Fibroblast of gingiva (primary cell): ENCODE measurements around the gene CD244.
"Not testable (repeated sequence)": the region's sequence is repeated elsewhere in the genome, so short reads cannot be mapped to it uniquely, and the experiment has no call there.

Experiments
- DNase-seq: peaks from one replicate; pipeline ENCODE4 v3.0.0-alpha.2; 2011; ENCODE audit warnings: low read depth

CD244 gene

DNA sequence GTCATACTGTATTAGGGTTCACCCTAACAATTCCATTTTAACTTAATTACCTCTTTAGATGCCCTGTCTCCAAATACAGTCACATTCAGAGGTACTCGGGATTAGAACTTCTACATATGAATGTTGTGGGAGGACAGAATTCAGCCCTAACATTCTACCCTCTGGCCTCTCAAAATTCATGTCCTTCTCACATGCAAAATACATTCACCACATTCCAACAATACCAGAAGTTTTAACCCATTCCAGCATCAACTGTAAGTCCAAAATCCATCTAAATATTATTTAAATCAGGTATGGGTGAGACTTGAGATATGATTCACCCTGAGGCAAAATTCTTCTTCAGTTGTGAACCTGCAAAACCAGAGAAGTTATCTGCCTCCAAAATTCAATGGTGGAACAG lies 52.2 kb downstream of the CD244 start:
- no peak for DNase-seq

DNA sequence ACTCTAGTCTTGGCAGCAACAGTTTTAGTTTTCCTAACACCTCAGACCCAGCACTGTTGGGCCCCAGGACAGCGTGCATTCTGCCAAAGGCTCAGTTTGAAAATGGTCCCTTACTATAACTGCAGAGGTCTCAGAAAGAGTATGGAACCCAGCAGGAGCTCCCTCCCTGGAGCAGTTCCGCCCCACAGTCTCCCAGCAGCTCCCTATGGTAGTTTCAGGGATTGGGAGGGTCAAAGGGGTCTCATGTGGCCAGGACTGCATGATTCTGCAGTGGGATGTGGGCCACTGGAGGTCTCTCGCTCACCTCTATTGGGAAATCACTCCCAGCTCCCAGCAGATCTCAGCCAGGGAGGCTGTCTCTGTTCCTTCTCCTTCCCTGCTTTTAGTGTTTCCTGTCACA lies 54.4 kb downstream of the CD244 start:
- DNase-seq = no peak

DNA sequence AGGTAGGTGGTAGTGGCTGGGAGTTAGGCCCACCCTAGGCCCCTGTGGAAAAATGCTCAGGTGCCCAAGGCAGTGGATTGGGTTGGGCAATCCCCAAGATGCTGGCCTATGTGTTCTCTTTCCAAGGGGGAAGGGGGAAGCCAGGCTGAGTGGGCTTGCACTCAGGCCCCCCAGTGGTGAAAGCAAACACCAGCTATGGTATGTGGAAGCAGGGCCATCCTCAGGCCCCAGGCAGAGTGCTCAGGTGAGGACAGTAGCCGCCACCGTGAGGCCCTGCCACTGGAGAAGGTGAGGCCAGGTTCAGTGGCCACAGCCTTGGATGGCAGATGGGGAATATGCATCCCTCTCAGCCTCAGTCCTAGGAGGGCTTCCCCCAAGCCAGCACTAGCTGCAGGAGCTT lies 54.9 kb downstream of the CD244 start:
- no peak for DNase-seq

DNA sequence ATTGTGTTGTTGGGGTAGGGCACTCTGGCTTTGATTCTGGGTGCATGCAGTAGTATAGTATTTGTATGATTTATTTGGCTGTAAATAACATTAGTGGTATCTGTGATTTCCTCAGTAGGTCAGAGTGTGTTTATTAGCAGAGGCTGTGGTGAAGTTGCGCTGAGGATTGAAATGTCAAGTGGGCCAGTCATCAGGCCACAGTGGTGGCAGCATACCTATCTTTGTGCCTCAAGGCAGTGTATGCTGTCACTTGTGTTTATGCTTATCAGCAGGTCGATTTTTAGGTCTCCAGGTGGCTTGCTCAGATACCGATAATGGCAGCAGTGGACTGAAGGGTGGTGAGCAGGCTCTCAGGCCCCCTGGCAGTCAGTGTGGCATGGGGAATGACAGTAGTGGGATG lies 55.4 kb downstream of the CD244 start:
- no peak for DNase-seq

DNA sequence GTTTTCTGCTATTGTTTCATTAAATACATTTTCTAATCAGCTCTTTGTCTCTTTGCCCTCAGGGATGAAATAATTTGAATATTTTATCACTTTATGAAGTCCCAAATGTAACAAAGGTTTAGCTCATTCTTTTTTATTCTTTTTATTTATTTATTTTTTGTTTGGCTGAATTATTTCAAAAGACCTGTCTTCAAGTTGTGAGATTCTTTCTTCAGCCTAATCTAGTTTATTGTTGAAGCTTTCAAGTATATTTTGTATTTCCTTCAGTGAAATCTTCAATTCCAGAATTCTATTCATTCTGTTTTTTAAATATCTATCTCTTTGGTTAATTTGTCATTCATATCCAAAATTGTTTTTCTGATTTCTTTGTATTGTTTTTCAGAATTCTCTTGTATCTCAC lies 55.9 kb downstream of the CD244 start:
- DNase-seq = no peak

DNA sequence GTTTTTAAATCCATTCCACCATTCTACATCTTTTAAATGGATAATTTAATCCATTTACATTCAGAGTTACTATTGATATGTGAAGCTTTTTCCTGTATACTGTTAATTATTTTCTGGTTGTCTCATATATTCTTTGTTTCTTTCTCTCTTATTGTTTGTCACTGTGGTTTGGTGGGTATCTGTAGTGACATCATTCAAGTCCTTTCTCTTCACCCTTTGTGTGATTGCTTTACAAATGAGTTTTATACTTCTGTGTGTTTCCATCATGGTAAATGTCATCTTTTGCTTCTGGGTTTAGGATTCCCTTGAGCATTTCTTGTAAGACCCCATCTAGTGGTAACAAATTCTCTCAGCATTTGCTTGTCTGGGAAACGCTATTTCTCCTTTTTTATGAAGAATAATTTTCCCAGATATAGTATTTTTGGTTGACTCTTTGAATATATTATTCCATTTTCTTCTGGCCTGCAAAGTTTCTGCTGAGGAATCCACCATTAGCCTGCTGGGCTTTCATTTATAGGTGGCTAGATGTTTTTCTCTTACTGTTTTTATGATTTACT lies 56.5 kb downstream of the CD244 start:
- no peak for DNase-seq

DNA sequence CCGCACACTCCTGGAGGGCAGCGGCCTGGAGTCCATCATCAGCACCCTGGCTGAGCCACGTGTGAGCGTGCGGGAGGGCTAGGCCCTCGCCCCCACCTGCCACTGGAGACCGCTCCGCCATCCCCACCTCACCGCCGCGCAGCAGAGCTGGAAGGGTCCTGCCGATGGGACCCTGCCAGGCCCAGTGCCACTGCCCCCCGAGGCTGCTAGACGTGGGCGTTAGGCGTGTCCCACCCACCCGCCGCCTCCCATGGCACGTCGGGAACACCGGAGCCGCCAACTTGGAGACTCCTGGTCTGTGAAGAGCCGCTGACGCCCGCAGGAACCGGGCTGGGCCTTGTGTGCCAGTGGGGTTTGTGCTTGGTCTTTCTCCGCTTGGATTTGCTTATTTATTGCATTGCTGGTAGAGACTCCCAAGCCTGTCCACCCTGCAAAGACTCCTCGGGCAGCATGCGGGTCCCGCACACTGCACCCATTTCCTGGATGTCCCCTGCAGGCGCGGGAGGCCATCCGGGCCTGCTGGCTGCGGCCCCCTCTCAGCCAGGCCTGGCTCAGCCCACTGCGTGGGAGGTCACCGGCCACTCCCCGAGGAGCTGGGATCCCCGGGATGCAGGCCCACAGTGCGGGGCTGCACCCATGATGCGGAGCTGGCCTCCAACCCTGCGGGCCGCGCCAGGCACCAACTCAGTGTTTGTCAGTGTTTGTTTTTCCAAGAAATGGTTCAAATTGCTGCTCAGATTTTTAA lies 60.7 kb downstream of the CD244 start:
- no peak for DNase-seq

DNA sequence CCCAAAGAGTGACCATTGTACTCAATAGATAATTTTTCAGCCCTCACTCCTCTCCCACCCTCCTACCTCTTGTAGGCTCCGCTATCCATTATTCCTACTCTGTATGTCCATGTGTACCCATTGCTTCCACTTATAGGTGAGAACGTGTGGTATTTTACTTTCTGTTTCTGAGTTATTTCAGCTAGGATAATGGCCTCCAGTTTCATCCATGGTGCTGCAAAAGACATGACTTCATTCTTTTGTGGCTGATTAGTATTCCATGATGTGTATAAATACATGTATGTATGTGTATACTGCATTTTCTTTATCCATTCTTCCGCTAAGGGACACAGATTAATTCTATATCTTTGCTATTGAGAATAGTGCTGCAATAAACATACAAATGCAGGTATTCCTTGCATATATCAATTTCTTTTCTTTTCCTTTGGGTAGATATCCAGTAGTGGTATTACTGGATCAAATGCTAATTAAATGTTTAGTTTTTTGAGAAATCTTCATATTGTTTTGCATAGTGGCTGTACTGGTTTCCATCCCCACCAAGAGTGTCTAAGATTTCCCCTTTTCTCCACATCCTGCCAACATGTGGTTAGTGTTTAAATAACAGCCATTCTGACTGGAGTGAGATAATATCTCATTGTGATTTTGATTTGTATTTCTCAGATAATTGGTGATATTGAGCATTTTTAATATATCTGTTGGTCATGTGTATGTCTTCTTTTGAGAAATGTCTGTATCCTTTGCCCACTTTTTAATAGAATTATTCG lies 61.9 kb downstream of the CD244 start:
- DNase-seq = no peak

DNA sequence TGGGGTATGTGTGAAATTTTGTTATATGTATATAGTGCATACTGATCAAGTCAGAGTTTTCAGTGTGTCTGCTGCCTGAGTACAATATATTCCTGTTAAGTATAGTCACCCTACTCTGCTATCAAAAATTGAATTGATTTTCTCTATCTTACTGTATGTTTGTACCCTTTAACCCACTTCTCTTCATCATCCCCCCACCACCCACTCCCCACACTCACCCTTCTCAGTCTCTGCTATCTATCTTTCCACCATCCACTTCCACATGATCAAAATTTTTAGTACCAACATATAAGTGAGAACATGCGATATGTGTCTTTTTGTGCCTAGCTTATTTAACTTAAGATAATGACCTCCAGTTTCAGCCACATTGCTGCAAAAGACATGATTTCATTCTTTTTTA lies 62.5 kb downstream of the CD244 start:
- DNase-seq = no peak

DNA sequence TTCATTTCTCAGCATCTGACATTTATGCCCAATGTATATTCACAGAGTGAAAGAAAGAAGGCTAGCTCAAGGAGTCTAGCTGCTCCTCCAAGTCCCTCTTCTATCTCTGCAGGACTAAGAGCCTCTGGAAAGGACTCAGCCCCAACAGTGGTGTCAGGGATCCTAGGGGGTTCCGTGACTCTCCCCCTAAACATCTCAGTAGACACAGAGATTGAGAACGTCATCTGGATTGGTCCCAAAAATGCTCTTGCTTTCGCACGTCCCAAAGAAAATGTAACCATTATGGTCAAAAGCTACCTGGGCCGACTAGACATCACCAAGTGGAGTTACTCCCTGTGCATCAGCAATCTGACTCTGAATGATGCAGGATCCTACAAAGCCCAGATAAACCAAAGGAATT lies 63.0 kb downstream of the CD244 start:
- no peak for DNase-seq

DNA sequence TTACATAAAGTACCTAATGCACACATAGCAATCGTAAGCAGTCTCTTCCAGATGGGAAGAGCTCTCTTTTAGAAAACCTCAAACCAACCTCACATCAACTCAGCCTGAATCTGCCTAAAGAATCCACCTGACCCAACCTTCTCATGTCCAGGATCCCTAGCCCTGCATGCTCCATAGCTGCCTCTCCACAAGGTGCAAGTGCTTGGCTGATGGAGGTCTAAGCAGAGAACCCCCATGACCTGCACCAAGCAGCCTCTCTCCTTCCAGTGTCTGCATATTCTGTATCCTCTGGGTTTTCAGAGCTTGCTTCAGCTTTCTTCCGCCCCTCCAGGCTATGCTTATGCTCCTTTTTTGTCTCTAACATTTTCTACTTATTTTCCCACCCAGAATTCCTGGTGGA lies 64.2 kb downstream of the CD244 start:
- DNase-seq = no peak

DNA sequence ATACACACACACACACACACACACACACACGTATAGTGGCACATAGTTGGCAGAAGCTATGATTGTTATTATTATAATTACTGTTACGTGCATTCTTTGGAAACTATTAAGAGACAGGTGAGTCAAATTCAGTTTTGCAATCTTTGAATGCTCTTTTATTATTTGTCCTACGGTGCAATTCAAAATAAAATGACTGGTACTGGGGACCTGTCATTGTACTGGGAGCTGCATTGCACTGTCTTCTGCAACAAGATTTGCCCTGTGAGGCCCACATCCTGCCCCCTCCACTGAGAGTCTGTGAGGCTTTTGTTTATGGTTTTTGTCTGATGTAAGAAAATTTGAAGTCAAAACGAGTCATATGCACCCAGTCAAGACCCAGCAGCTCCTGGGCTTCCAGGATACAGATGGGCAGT lies 64.8 kb downstream of the CD244 start:
- DNase-seq = no peak

DNA sequence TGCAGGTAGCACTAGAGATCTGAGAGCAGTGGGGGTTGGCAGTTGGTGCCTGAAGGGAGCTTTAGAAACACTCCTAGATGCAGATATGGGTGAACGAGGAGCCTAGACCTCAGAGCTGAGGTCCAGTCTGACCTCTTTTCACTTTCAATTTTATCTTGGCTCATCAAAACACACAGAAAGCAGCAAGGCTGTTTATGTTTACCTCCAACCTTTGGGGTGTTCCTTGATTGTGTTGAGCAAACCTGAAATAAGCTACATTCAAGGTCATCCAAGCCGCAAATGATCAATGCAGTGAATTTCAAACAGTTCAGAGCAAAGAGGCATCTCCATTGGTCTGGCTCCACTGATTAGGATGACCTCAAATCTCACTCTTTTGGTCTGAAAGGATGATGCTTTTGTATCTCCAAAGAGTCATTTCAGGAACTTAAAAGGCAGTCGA lies 65.4 kb downstream of the CD244 start:
- no peak for DNase-seq

DNA sequence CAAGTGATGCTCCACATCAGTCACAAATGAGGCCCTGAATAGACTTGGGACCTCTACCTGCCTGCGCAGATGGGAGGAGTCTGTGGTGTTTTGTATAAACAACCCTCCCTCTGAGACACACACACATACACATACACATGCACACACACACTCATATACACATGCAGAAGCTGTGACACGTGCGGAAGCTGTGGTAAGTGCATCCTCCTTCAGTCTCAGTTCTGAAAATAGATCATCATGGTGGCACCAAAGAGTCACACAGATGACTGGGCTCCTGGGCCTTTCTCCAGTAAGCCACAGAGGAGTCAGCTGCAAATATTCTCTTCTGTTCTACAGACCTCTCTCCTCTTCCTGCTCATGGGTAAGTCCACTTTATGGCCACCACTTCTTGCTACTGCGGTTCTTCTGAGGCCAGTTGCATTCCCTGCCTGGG lies 66.7 kb downstream of the CD244 start, which contains the start of gene LY9:
LY9 (plus strand) TSS at position 224 of the 433 bp plus-strand sequence; CDS start at position 238, 14 bp downstream.
- DNase-seq = no peak

DNA sequence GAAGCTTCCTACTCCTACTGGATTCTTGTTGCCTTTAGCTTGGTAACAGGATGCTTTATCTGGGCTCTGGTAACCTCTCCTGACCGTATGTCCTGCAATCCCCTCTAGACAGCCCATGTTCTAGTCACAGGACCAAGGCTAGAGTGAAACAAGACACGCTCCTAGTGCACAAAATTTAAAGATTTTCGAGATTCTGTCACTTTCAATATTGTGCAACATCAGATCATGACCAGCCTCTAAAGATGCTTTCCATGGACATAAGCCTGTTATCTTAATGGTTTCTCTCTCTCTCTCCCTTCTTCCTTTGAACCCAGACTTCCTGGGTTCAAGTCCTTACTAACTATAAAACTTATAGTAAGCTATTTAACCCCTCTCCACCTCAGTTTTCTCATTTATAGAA lies 68.3 kb downstream of the CD244 start:
- no peak for DNase-seq

DNA sequence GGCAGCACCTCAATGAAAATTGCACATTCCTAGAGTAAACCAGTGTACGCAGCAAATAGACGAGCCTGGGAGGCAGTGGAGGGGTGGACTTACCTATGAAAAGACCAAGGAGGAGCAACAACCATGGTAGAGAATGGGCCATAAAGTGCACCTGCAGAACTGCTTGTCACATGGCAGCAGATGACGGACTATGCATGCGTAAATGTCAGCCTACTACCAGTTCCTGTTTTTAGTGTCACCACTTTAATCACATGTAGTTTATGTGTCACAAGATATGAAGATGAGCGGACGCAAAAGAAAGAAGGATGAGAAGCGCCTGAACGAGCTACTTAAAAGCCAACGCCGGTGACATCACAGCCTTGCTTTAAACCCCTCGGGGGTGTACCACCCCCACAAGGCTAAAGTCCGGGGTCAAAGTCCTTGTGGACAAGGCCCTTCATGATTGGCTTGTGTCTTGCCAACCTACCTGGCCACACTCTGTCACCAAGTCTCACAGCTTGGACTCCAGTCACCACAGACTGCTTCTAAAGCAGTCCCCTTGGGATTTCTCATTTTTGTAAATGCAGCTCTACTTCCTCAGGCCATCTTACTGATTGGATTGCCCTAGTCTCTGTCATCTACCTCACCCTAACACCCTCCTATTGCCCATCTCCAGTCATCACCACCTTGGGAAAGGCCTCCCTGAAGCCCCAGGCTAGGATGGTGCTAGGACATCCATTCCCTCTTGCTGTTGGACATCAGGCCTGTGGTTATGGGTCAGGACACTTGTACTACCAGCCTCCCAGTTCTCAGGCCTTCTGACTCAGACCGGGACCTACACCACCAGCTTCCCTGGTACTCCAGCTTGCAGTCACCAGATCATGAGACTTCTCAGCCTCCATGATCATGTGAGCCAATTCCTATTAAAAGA lies 72.7 kb downstream of the CD244 start:
- DNase-seq = no peak

DNA sequence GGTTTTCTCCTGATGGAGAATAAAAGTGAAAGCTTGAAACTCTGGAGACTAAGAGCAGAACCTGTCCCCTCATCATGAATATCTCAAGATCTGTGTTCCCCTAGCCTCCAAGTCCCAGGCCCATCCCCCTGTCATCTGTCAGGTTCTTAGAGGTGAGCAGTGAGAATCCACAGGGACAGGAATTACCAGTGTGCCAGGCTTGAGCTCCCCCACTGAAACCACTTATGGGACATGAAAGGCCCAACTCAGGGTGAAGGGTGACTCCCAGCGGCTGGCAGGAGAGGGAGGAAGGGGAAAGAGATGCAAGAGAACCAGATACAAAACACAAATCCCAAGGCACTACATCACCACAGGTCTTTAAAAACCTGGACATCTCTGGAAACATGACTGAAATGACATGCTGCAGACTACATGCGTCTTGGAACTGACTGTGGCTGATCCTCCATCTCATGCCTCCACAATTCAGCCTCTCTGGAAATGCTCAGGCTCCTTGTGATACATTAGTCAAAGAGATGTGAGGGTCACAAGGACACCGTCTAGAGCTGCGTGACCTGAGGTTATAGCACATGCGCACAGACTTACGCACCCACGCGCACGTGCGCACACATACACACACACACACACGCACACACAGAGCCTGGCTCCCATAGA lies 73.5 kb downstream of the CD244 start:
- no peak for DNase-seq

DNA sequence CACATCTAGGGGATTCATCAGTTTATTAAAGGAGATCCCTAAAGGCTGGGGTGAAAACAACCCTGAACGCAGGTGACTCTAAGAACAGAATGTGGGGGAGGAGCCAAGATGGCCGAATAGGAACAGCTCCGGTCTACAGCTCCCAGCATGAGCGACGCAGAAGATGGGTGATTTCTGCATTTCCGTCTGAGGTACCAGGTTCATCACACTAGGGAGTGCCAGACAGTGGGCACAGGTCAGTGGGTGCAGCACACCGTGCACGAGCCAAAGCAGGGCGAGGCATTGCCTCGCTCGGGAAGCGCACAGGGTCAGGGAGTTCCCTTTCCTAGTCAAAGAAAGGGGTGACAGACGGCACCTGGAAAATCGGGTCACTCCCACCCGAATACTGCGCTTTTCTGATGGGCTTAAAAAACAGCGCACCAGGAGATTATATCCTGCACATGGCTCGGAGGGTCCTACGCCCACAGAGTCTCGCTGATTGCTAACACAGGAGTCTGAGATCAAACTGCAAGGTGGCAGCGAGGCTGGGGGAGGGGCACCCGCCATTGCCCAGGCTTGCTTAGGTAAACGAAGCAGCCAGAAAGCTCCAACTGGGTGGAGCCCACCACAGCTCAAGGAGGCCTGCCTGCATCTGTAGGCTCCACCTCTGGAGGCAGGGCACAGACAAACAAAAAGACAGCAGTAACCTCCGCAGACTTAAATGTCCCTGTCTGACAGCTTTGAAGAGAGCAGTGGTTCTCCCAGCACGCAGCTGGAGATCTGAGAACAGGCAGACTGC lies 79.5 kb downstream of the CD244 start:
- DNase-seq = not testable (repeated sequence)

DNA sequence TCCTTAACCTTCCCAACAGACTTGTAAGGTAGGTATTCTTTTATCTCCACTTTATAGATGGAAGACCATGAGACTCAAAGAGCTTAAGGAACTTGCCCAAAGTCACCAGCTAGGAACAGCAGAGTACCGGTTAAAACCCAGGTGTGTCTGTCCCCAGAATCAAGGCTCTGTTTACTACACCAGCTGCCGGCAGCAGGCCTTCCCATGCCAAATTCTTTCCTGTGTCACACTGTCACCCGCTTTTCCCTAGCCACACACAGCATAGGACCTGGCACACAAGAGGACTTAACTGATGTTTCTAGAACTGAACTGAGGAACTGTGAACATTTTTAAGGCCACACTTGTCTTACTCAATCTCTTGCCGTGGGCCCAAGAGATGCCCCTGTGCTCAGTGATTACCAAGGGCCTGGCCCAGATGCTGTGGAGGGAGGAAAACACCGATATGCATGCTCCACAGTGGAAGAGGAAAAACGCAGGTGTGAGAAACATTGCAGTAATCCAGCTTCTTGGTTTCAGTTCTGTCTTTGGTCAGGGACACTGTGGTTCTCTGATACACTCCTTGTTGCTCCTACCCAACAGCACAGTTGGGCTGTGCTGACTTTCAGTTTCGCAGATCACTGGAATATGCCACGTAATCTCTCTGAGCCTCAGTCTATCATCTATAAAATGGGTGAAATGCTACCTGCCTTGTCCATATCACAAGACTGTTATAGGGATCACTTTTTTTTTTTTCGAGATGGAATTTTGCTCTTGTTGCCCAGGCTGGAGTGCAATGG lies 80.6 kb downstream of the CD244 start:
- no peak for DNase-seq

DNA sequence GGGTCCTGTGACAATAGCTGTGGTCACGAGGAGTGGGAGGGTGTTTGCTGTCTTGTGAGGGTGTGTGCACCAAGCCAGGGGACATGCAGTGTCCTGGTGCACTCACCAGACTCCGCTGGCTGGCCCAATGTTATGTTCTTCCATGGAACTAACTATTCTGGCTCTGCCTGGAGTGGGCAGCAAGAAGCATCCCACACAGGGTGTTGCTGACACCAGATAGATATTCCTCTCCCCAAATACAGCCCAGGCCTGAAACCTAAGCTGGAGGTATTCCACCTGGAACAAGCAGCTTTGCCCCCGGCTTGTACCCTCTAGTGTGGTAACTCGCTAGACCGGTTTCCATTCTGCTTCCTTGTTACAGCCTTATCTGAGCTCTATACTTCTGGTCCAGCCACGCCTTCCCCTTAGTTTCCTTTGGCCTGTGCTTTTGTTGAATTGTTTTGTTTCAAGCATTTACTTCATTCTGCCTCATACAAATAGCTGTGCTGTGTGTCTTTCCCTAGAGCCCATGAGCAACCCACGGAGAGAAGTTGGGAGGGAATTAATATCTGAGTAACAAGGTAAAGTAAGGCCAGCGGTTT lies 81.4 kb downstream of the CD244 start:
- no peak for DNase-seq
